SKM-1 (cell line): ENCODE measurements around the gene CDV3.
"Not testable (repeated sequence)": the region's sequence is repeated elsewhere in the genome, so short reads cannot be mapped to it uniquely, and the experiment has no call there.

Source experiments
- DNase-seq: peaks from one replicate; lab custom pipeline; 2025; ENCODE audit not compliant: unreplicated experiment; lab: John Stamatoyannopoulos, UW

CDV3 gene

GRCh38 chr3:133573629-133574194 is at the start of gene CDV3:
Gene CDV3, plus strand, starts transcription at chr3:133573686. Its CDS starts 359 bp downstream, at chr3:133574045.
- DNase-seq: no peak

- DNase-seq: peak; percentile 24
Observed at GRCh38 chr3:133523758-133524157, 49.7 kb upstream of the CDV3 start.

- DNase-seq: no peak
Observed at GRCh38 chr3:133525435-133525834, 48.1 kb upstream of the CDV3 start.

- DNase-seq: no peak
Observed at GRCh38 chr3:133527081-133527715, 46.3 kb upstream of the CDV3 start.

GRCh38 chr3:133529809-133530208 is 43.7 kb upstream of the CDV3 start:
- DNase-seq: no peak

GRCh38 chr3:133531981-133532380 is 41.5 kb upstream of the CDV3 start:
- DNase-seq: no peak

GRCh38 chr3:133532951-133533350 is 40.5 kb upstream of the CDV3 start:
- no peak for DNase-seq

GRCh38 chr3:133535971-133536881 is 37.3 kb upstream of the CDV3 start:
- DNase-seq: no peak

- DNase-seq: not testable (repeated sequence)
Observed at GRCh38 chr3:133537131-133537530, 36.4 kb upstream of the CDV3 start.

GRCh38 chr3:133538154-133538553 is 35.3 kb upstream of the CDV3 start:
- no peak for DNase-seq

GRCh38 chr3:133540896-133541674 is 32.4 kb upstream of the CDV3 start:
- no peak for DNase-seq

- no peak for DNase-seq
Observed at GRCh38 chr3:133542871-133543270, 30.6 kb upstream of the CDV3 start.

GRCh38 chr3:133544983-133545382 is 28.5 kb upstream of the CDV3 start:
- not testable (repeated sequence) for DNase-seq

GRCh38 chr3:133547432-133548041 is 25.9 kb upstream of the CDV3 start:
- DNase-seq: no peak

- no peak for DNase-seq
Observed at GRCh38 chr3:133548090-133548489, 25.4 kb upstream of the CDV3 start.

GRCh38 chr3:133549565-133549964 is 23.9 kb upstream of the CDV3 start:
- no peak for DNase-seq

- DNase-seq: not testable (repeated sequence)
Observed at GRCh38 chr3:133551589-133551988, 21.9 kb upstream of the CDV3 start.

- no peak for DNase-seq
Observed at GRCh38 chr3:133561679-133562078, 11.8 kb upstream of the CDV3 start.

GRCh38 chr3:133562376-133562775 is 11.1 kb upstream of the CDV3 start:
- DNase-seq: no peak

GRCh38 chr3:133563186-133563591 is 10.3 kb upstream of the CDV3 start:
- DNase-seq: no peak

- no peak for DNase-seq
Observed at GRCh38 chr3:133563816-133564215, 9.7 kb upstream of the CDV3 start.
